AML-193 (cell line): ENCODE measurements around the gene CCDC47.
A peak's percentile ranks its signal among the peaks of the same experiment; 100 is the strongest.
"Not testable (repeated sequence)": the region's sequence is repeated elsewhere in the genome, so short reads cannot be mapped to it uniquely, and the experiment has no call there.

Experiments used
- DNase-seq, 2 experiments: peaks; one replicate each; lab custom pipeline; 2025; lab: John Stamatoyannopoulos, UW

The CCDC47 gene

GRCh38 chr17:63773272-63774140 is at the start of gene CCDC47:
CCDC47 (minus strand) TSS chr17:63773597; CDS start chr17:63766175, 7,422 bp downstream.
- DNase-seq = peak; percentile 99

- DNase-seq = no peak
Observed at GRCh38 chr17:63822537-63822936, 49.1 kb upstream of the CCDC47 start.

GRCh38 chr17:63821804-63822203 is 48.4 kb upstream of the CCDC47 start:
- no peak for DNase-seq

GRCh38 chr17:63820963-63821561 is 47.7 kb upstream of the CCDC47 start:
- DNase-seq = no peak

GRCh38 chr17:63819585-63820537 is 46.5 kb upstream of the CCDC47 start:
- no peak for DNase-seq

- no peak for DNase-seq
Observed at GRCh38 chr17:63819131-63819530, 45.7 kb upstream of the CCDC47 start.

GRCh38 chr17:63817736-63818385 is 44.5 kb upstream of the CCDC47 start:
- no peak for DNase-seq

GRCh38 chr17:63816669-63817068 is 43.3 kb upstream of the CCDC47 start:
- no peak for DNase-seq

- DNase-seq = no peak
Observed at GRCh38 chr17:63816123-63816522, 42.7 kb upstream of the CCDC47 start.

GRCh38 chr17:63809970-63810369 is 36.6 kb upstream of the CCDC47 start:
- no peak for DNase-seq

GRCh38 chr17:63805591-63805990 is 32.2 kb upstream of the CCDC47 start:
- DNase-seq = no peak

- DNase-seq = no peak
Observed at GRCh38 chr17:63804328-63804727, 30.9 kb upstream of the CCDC47 start.

GRCh38 chr17:63800783-63801182 is 27.4 kb upstream of the CCDC47 start:
- DNase-seq = no peak

- DNase-seq = no peak
Observed at GRCh38 chr17:63798572-63799106, 25.2 kb upstream of the CCDC47 start.

GRCh38 chr17:63796375-63796774 is 23.0 kb upstream of the CCDC47 start:
- not testable (repeated sequence) for DNase-seq

- no peak for DNase-seq
Observed at GRCh38 chr17:63792055-63792729, 18.8 kb upstream of the CCDC47 start.

- DNase-seq = no peak
Observed at GRCh38 chr17:63790057-63790456, 16.7 kb upstream of the CCDC47 start.

- DNase-seq = no peak
Observed at GRCh38 chr17:63786971-63787711, 13.7 kb upstream of the CCDC47 start.

- no peak for DNase-seq
Observed at GRCh38 chr17:63786117-63786516, 12.7 kb upstream of the CCDC47 start.

GRCh38 chr17:63785556-63785955 is 12.2 kb upstream of the CCDC47 start:
- no peak for DNase-seq
